Ascending aorta (tissue), 2 donors: ENCODE measurements around the gene DUSP22. TPM values are rescaled to one million over a fixed set of nuclear protein-coding genes. Genes with fewer than 3 reads are reported as not detected.

Experiments used
- DNase-seq, 2 donors: peaks; one replicate each; pipeline ENCODE4 v3.0.0-alpha.2; 2019; ENCODE audit warnings: low spot score in 2 of 2
- H3K27ac ChIP-seq, 2 donors: fragments of 200-600 bp; sonication (generic); one replicate each; pipeline ENCODE4 v1.5.1; 2016 to 2017; ENCODE audit warnings: mild to moderate bottlenecking in 1 of 2
- H3K27me3 ChIP-seq: fragments of 200-600 bp; sonication (generic); one replicate; pipeline ENCODE4 v1.5.1; 2017
- H3K36me3 ChIP-seq, 2 donors: fragments of 200-600 bp; sonication (generic); one replicate each; pipeline ENCODE4 v1.5.1; 2016
- H3K4me1 ChIP-seq, 2 donors: fragments of 200-600 bp; sonication (generic); one replicate each; pipeline ENCODE4 v1.5.1; 2016 to 2017; ENCODE audit warnings: mild to moderate bottlenecking in 1 of 2
- H3K4me3 ChIP-seq, 2 donors: fragments of 200-600 bp; sonication (generic); one replicate each; pipeline ENCODE4 v1.5.1; 2016 to 2017; ENCODE audit warnings: mild to moderate bottlenecking in 1 of 2
- H3K9me3 ChIP-seq, 2 donors: fragments of 200-600 bp; sonication (generic); one replicate each; pipeline ENCODE4 v1.5.1; 2016
- CTCF ChIP-seq, 3 experiments: fragments of 200-600 bp in 2 of 3; fragments of 450-650 bp in 1 of 3; sonication (generic) in 2 of 3; IDR thresholded peaks; one replicate each; pipeline ENCODE4 v1.5.1; 2016 to 2019; ENCODE audit warnings: antibody characterized with exemption in 3 of 3, mild to moderate bottlenecking in 1 of 3, moderate library complexity in 1 of 3
- intact Hi-C: fragments of 100-400 bp; cut with DNase I; formaldehyde crosslinking; loops from one replicate; pipeline ENCODE4 v1.15.1; 2023
- total RNA-seq: library from RNA; depleted of rRNA; stranded (reverse); fragments of >200 nt; gene quantifications from one replicate; pipeline ENCODE4 v1.1.0, GENCODE V29; 2016

DUSP22 gene
- total RNA-seq, 1 donor from 2014 or later, result 216 TPM

- Histone ChIP-seq H3K27ac (no peak overlapping the region), H3K9me3 (no peaks in the 10 kb centered on the region), H3K36me3 (no peaks in the 10 kb centered on the region), H3K4me3 (no peak overlapping the region), H3K27me3 (no peaks in the 10 kb centered on the region), H3K4me1 (no peaks in the 10 kb centered on the region)
- intact Hi-C loops, result no loop called here
- no peak for DNase-seq
- no peak for TF ChIP-seq CTCF (IDR thresholded peaks at IDR 0.05)
Measured at GRCh38 chr6:280775-281468, 11.4 kb upstream of the DUSP22 start.

DNA sequence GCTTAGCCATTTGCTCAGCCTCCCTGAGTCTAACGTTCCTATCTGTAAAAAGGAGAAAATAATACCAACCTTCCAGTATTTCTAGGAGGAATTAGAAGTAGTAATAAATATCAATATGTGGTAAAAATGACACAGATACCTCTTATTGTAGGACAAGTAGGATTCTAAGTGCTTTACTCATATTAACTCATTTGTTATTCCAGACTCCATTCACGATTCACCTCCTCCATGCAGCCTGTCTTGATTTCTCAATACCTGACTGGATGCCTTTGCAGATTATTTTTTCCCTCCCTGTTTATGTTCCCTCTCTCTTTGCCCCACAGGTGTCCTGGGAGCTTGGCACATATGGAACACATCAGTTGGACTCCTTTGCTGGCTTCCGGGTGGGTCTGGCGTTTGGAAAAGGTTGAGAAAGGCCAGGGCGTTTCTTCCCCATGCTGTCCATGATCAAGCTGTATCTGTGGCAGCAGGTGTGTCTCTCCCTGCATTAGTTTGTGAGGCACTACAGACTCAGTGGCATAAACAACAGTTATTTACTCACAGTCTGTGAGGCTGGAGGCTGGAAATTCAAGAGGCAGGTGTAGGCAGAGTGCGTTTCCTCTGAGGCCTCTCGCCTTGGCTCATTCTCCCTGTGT is 10.7 kb upstream of the DUSP22 start:
- intact Hi-C loops, result no loop called here
- Histone ChIP-seq H3K27ac (no peak overlapping the region), H3K27me3 (no peaks in the 10 kb centered on the region), H3K4me3 (no peak overlapping the region), H3K4me1 (no peaks in the 10 kb centered on the region), H3K36me3 (no peaks in the 10 kb centered on the region), H3K9me3 (no peaks in the 10 kb centered on the region)
- DNase-seq, result no peak
- no peak for TF ChIP-seq CTCF (IDR thresholded peaks at IDR 0.05)

GRCh38 chr6:282177-282866 is 10.0 kb upstream of the DUSP22 start:
- no peak for TF ChIP-seq CTCF (IDR thresholded peaks at IDR 0.05)
- H3K4me3 ChIP-seq, result no peak overlapping the region

GRCh38 chr6:282867-283416 is 9.3 kb upstream of the DUSP22 start:
- no peak overlapping the region for H3K27ac ChIP-seq
- no peak overlapping the region for H3K4me3 ChIP-seq
- intact Hi-C loops, result no loop called here
- DNase-seq, result no peak
- H3K9me3 ChIP-seq, result no peaks in the 10 kb centered on the region
- no peaks in the 10 kb centered on the region for H3K36me3 ChIP-seq
- no peaks in the 10 kb centered on the region for H3K27me3 ChIP-seq
- no peak for TF ChIP-seq CTCF (IDR thresholded peaks at IDR 0.05)
- no peaks in the 10 kb centered on the region for H3K4me1 ChIP-seq

More at GRCh38 chr6:282177-282866, 10.0 kb upstream of the DUSP22 start:
- H3K4me1 ChIP-seq, result no peaks in the 10 kb centered on the region
- H3K27ac ChIP-seq, result no peak overlapping the region
- intact Hi-C loops, result no loop called here
- H3K9me3 ChIP-seq, result no peaks in the 10 kb centered on the region
- H3K27me3 ChIP-seq, result no peaks in the 10 kb centered on the region
- no peaks in the 10 kb centered on the region for H3K36me3 ChIP-seq
- DNase-seq, result no peak

DNA sequence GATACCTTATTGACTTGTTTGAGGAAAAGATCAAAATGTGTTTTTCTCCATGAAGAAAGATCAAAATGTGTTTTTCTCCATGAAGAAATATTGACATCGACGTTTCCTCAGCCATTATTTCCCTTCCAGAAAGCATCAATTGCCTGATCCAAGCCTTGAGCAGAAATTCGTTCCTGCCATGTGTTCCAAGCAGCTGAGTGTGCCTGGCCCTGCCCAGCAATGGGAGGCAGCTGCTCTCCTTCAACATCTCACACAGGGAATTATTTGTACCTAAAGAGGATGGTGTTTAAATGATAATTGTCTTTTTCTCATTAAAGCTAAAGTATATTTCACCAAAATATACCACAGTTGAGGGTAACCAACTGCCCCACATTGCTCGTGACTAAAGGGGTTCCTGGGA is 7.8 kb upstream of the DUSP22 start:
- no peak overlapping the region for H3K4me3 ChIP-seq
- no peaks in the 10 kb centered on the region for H3K27me3 ChIP-seq
- no peak for TF ChIP-seq CTCF (IDR thresholded peaks at IDR 0.05)
- H3K4me1 ChIP-seq, result no peaks in the 10 kb centered on the region
- intact Hi-C loops, result no loop called here
- H3K27ac ChIP-seq, result no peak overlapping the region
- no peaks in the 10 kb centered on the region for H3K9me3 ChIP-seq
- DNase-seq, result no peak
- no peaks in the 10 kb centered on the region for H3K36me3 ChIP-seq
